NB4 (cell line): ENCODE data around the gene ZNF397.

Source experiments
- MYC ChIP-seq: IDR thresholded peaks from 2 replicates; pipeline ENCODE4 v1.6.1; 2011; ENCODE audit warnings: low read depth, low read length
- POLR2A ChIP-seq: IDR thresholded peaks from 2 replicates; pipeline ENCODE4 v1.6.1; 2011; ENCODE audit warnings: mild to moderate bottlenecking; ENCODE audit not compliant: insufficient read length; ENCODE audit errors: extremely low read depth
- TF ChIP-seq, protein P1 (sequence below): IDR thresholded peaks from one replicate; pipeline ENCODE4 v1.5.1; 2012; ENCODE audit warnings: low read depth, low read length

DNA sequence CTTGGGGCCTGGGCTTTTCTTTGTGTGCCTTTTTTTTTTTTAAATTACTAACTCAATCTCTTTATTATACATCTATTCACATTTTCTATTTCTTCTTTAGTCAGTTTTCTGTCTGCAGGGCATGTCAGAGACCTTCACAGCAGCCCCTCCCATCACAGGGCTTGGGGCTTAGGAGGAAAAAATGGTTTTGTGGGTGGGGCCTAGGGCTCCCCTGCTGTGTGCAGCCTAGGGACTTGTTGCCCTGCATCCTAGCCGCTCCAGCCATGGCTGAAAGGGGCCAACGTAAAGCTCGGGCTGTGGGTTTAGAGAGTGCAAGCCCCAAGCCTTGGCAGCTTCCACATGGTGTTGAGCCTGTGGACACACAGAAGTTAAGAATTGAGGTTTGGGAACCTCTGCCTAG lies 35.4 kb downstream of the ZNF397 start:
- TF ChIP-seq, protein P1, sequence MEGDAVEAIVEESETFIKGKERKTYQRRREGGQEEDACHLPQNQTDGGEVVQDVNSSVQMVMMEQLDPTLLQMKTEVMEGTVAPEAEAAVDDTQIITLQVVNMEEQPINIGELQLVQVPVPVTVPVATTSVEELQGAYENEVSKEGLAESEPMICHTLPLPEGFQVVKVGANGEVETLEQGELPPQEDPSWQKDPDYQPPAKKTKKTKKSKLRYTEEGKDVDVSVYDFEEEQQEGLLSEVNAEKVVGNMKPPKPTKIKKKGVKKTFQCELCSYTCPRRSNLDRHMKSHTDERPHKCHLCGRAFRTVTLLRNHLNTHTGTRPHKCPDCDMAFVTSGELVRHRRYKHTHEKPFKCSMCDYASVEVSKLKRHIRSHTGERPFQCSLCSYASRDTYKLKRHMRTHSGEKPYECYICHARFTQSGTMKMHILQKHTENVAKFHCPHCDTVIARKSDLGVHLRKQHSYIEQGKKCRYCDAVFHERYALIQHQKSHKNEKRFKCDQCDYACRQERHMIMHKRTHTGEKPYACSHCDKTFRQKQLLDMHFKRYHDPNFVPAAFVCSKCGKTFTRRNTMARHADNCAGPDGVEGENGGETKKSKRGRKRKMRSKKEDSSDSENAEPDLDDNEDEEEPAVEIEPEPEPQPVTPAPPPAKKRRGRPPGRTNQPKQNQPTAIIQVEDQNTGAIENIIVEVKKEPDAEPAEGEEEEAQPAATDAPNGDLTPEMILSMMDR = no peak
- TF ChIP-seq POLR2A = no peak
- no peak for TF ChIP-seq MYC
